ENCODE measurements around the gene SDK2.

SDK2 gene

DNA sequence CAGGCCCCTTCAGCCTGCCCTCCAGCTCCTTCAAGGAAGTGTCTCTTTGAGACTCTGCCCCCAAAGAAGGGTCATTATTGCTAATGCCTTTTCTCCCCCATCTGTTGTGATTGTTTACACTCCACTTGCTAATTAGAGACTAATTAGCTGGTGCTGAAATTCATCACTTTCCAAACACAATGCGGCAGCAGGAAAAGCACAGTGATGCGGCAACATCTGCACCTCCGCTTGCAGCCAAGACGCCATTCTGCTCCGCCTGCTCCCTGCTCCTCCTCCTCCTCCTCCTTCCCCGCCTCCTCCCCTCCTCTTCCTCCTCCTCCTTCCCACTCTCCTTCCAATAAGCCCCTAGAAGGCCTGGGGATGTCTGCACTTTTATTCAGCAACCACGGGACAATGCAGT is 110.5 kb downstream of the SDK2 start:
- DNase-seq (ENCODE audit: low spot score), result no peak

DNA sequence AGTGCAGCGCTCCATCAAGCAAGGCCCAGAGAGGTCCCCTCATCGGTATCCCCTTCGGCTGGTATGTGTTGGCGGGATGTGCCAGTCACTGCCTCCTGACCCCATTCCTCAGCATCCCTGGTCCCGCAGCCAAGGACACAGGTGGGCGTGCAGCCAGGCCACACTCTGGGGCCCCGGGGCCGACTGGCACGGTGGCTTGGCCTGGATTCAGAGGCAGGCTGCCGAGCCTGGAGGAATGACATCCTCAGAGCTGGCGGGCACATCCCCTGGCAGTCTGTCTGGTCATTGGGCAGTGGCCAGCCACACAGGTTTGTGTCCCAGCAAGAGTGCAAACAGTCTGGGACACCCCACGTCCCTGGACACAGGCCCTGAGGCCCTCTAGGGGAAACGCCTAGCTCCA is 111.1 kb downstream of the SDK2 start:
- no peak for DNase-seq (ENCODE audit: low spot score)

DNA sequence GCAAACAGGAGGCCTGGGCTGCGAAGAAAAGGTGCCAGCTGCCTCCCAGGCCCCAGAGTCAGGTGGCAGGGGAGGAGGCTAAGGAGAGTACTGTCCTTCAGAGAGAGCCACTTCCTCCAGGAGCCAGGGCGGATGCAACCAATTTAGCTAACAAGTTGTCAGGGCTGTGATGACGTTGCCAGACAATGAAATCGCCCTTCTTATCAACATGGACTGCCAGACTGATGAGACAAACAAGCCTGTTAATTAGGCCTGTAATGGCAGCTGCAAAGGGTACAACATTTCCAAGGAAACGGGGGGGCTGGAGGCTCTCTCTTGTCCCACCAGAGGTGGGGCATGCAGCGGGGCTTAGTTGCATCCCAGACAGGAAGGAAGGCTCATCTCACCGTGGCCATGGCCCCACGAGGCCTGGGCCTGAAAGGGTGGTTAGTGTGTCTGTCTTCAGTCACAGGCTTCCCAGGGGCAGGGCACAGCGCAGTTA is 111.8 kb downstream of the SDK2 start:
- DNase-seq (ENCODE audit: low spot score), result no peak

DNA sequence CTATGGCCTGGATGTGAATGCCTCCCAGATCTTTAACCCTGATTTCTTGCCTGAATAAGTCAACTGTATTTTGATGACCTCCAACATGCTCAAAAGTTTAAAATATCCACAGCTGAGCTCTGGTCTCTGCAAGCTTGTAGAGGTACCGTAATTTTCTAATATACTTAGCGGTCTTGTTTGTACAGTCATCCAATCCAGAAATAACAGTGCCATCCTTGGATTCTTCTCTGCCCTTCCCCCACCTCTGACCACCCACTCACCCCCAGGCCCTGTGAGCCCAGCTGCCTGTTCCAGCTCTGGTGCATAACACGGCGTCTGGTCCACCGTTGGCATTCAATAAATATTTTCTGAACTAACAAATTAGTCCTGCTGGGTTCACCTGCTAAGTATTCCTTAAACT is 113.1 kb downstream of the SDK2 start:
- no peak for DNase-seq (ENCODE audit: low spot score)

DNA sequence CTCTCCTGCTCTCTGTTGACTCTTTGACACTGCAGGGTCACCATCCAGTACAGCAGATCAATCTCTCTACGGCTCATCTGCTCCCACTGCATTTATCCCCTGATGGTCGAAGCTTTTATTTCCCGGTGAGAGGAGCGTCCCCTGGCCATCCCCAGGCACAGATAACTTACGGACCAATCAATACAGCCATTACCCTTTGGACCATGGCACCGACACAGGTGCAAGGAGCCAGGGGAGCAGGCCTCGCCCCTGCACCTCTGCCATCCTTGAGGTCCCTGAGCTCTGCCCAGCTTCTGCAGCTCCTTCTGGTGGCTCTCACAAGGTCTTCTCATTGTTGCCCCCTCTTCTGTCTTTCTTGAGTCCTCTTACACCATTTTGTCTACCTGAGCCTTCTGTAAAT is 115.6 kb downstream of the SDK2 start:
- DNase-seq (ENCODE audit: low spot score), result no peak

DNA sequence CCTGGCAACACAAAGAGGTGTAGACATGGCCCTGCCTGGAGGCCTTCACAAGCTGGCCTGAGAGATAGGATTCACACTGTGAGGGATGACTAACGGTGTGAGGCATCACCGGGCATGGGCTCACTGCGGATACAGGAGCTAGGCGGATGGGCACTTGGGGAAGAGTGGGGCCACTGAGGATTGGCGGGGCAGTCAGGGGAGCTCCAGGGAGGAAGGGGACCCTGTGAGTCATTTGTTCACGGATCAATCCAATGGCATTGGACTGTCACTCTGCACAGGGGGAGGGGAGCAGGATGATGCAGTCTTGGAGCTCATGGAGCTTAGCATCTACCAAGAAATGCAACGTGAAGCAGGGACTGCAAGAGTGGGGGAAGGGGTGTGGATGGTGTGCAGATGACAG is 117.3 kb downstream of the SDK2 start:
- DNase-seq (ENCODE audit: low spot score), result no peak

DNA sequence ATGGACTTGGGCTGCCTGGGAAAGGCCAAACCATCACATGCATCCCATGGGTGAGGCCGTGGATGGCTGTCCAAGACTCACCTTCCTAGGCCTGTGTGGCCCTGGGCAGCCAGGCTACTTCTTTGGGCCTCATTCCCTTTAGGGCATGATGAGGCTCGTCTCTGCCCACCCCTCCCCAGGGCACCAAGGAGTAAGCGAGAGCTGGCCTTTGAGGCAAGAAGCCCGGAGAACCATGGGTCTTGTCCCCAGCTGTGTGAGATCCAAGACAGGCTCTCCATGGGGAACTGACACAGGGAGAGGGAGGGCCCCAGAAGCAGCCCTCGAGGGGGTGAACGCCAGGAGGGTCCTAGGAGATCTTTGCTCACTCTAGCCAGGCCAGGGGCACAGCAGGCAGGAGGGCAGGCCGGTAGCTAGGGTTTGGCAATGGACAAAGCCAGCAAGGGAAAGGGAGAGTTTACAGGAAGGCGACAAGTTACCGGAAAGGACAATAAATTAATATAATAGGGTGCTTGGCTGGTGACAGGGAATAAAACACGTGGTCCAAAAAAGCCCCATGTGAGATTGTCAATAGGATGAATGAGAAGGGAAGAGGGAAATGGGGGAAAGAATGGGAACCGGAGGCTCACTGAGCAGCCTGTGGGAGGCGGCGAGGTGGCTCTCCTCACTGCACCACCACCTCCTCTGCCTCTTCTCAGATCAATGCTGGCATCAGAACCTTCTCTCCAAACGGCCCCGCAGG is 119.1 kb downstream of the SDK2 start:
- no peak for DNase-seq (ENCODE audit: low spot score)

DNA sequence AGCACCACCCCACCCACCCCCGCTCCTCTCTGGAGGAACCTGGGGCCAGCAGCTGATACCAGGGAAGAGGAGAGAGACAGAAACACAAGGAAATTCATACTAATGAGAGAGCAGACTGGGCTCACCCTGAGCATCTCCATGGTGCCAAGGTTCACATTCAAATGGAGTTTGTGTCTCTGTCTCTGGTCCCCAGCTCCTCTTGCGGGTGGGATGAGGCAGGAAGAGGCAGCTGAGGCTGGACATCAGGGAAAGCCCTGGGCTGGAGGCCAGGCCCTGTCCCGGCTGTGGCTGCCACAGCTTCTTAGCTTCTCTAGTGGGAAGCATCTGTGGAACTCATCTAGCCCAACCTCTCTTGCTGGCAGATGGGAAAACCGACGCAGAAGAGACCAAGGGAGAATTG is 121.5 kb downstream of the SDK2 start:
- no peak for DNase-seq (ENCODE audit: low spot score)

DNA sequence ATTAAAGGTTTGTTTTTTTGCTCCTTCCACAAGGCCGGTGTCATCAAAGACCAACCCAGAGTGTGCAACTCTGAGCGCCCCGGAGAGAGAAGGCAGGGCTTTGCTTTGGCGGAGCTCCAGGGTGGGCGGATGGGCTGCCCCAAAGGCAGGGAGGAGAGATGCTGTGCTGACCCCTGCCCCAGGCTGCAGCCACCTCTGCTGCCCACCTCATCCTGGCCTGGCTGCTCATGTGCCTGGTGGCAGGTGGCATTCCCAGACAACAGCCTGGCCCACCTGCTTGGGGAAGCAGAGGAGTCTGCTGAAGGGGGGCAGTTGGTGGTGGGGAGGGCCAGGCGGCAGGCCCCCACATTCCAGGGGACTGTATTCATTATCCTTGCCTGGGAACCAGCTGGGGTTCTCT is 122.1 kb downstream of the SDK2 start:
- no peak for DNase-seq (ENCODE audit: low spot score)

DNA sequence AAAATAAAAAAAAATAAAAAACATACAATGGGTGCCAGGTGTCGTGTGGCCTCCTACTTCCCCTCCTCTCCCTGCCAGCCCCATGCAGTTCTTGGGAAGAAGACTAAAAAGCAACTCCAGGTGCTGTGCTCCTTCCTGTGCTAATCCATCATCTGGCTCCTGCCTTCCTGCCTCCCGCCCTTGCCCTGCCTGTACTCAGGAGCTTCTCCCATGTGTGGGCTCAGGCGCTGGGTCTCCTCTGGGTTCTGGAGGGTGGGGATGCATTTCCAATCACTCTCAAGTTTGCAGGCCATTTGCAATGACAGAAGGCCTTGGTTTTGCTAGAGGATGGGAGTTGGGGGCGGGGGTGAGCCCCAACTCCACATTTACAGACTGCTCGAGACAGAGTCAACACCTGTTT is 122.9 kb downstream of the SDK2 start:
- DNase-seq (ENCODE audit: low spot score), result no peak

DNA sequence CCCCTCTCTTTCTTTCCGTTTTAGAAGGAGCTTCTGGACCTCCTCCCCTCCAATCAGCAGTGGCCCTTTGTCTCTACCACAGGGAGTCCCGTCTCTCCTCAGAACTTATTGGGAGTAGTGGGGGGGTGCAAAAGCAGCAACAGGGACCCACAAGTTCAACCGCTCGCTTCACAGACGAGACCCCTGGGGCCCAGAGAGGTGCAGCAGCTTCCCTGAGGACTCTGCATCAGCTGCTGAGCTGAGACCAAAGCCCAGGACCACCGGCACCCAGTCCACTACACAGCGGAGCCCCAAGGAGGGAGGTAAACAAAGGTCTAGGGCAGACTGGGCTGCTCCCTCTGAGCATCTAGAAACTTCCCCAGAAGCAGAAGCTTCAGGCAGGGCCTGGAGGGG is 123.9 kb downstream of the SDK2 start:
- no peak for DNase-seq (ENCODE audit: low spot score)

DNA sequence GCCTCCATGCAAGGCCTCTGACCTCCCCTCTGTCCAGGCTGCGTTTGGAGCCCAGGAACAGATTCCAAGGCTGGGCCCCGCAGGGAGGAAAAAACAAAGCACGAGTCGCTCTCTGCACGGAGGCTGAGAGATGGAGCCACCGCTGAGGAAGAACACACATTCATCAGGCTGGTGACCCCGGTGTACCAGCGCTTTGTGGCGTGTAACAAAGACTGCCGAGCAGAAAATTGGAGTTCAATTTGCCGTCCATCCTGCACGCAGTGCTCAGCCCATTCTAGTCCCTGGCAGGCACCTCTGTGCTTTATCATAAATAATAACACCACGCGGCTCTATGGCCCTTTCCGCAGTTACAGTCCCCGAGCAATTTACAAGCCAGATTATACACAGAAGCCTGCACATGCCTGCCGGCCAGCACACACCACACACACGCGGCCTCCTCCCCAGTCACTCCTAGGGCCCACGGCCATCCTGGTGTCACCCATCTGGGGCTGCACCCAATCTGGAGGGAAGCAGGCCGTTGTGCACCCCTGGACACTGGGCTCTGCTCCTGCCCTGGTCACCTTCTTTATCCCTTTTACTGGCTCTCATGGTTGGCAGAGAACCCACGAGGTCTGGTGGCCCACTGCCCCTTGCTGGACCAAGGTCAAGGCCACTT is 124.4 kb downstream of the SDK2 start:
- no peak for DNase-seq (ENCODE audit: low spot score)

DNA sequence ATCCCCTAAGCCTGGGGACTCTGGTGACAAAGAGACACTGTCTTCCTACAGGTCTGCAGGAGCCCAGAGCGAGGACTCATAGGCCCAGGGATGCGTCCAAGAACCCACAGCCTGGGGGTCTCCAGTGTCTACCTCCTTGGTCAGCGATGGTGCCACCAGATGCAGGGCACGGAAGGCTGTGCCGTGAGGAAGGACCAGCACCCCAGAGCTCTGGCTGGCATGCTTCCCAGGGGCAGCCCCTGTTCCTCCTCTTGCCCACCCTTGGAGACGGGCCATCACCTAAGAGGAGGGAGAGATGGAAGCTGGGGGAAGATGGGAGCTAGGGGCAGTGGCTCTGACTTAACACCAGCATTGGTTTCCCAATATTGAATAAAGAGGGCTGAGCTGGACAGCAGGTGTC is 125.2 kb downstream of the SDK2 start:
- no peak for DNase-seq (ENCODE audit: low spot score)

DNA sequence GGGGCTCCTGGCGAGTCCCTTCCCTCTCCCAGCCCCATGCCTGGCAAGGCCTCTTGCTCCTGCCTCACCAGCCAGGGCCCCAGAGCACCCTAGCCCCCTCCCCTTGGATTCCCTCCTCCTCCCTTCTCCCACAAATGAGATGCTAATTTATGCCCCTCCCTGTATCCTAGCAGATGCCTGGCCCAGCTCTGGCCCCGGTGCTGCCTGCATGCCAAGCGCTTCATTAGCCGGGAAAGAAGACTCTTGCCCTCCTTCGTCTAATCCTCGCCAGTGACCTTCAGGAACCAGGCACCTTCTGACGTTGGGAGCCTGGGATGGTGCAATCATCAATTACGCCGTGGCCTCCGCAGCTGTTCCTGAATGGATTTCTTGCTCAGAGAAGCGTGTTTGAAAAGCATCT is 127.8 kb downstream of the SDK2 start:
- DNase-seq (ENCODE audit: low spot score), result no peak

DNA sequence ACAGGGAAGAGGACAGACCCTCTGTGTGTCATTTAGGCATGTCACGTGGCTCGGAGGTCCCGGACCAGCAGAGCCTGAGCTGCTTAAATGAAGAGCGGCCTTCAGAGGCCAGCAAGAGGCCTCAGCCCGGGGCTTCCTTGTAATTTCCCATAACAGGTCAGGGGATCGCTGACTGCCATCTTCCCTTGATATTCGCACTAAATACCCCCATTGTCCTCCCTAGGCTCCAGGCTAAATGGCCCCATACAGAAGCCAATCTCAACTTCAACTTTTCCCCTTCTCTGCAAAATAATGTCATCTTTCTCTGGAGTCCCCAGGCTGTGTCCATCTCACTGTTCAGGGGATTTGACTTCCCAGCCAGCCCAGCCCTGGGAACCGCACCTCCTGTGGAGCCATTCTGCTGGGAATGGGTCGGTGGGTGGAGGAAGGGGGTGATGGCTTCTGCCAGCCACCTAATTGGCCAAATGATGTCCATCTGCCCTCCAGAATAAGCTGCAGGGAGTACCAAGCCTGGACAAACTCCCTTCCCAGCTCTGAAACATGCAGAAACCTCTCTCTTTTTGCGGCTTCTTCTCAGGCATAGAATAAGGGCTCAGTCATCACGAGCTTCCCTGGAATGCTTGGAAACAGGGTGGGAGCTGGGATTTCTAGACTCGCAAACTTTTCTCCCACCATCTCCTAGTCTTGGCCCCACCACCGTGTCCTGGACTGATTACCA is 129.9 kb downstream of the SDK2 start:
- no peak for DNase-seq (ENCODE audit: low spot score)

DNA sequence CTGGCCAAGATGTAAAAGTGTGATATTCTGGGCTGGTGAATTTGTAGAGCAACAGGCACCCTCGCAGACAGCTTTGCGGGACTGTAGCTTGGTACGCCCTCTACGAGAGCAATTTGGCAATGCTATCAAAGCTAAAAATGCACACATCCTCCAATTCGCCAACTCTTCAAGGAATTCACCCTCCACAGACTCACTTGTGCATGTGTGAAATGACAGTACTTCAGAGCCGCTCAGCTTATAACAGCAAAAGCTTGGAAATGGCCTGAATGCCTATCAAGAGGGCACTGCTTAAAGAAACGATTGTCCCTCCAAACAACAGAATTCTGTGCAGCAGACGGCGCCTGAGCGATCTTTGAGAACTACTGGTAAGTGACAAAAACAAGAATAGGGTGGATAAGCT is 130.8 kb downstream of the SDK2 start:
- no peak for DNase-seq (ENCODE audit: low spot score)

DNA sequence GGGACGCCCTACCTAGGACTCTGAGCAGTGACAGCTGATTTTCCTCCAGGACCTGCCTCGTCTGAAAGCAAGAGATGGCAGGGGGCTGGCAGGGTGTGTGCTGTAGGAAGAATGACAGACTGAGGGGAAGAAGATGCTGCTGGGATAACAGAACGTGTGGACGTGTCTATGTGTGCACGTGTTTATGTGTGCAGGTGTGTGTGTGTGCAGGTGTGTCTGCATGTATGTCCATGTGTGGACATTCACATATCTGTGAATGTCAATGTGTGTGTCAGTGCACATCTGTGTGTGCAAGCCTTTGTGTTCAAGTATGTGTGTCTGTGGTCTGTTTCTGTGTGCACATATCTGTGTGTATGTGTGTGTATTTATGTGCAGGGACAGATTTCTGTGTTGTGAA is 132.5 kb downstream of the SDK2 start:
- no peak for DNase-seq (ENCODE audit: low spot score)

DNA sequence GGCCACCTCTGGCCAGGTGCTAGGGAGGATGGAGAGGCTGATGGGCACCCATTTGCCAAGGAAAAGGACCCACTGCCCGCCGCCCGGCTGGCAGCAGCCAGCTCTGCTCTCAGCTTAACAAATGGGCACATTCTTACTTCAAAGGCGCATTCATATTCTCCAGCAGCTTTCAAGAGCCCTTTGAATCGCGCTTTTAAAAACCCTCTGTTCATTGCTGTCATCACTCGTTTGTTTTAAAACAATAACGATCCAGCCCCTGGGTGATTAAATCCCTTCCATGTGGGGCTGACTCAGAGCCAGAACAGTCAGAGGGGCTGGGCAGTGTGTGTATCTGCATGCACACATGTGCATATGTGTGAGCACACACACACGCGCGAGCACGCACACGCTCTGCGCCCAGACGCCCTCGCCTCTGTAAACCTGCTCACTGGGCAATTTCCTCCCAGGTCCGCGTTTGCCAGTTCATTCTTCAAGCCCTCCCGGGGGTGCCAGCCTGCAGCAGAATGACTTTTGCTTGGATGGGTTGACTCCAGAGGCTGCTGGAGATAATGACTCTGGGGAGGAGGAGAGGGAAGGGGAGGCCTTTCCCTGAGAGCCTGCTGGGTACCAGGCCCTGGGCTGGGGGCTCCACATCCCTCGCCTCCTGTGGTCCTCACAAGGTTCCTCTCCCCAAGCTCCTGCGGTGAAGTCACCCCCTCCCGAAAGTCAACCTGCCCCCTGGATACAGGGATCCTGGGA is 133.1 kb downstream of the SDK2 start:
- no peak for DNase-seq (ENCODE audit: low spot score)

DNA sequence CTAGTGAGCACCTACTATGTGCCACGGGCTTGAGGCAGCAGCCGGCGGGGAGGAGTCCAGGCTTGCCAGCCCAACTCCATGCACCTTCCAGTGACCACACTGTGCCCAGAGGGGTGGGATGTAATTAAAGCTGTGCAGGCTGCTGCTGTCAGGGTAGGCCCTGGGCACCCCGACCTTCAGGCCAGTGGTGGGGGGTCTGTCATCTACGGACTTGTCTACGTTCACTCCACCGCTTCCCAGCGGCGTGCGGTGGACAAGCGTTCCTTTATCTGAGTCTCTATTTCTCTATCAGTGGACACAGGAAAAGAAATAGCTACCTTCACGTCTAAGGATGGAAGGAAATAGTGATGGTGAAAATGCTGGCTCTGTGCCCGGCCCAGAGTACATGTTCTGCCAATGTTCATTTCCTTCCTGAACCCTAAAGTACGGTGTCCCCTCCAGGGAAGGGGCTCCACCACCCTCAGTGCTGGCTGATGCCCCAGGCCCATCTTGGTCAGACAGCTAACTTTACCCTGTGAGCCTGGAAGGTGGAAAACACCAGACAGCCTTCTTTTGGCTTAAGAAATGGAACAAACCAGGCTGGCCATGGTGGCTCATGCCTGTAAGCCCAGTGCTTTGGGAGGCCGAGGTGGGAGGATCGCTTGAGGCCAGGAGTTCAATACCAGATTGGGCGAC is 135.2 kb downstream of the SDK2 start:
- no peak for DNase-seq (ENCODE audit: low spot score)

DNA sequence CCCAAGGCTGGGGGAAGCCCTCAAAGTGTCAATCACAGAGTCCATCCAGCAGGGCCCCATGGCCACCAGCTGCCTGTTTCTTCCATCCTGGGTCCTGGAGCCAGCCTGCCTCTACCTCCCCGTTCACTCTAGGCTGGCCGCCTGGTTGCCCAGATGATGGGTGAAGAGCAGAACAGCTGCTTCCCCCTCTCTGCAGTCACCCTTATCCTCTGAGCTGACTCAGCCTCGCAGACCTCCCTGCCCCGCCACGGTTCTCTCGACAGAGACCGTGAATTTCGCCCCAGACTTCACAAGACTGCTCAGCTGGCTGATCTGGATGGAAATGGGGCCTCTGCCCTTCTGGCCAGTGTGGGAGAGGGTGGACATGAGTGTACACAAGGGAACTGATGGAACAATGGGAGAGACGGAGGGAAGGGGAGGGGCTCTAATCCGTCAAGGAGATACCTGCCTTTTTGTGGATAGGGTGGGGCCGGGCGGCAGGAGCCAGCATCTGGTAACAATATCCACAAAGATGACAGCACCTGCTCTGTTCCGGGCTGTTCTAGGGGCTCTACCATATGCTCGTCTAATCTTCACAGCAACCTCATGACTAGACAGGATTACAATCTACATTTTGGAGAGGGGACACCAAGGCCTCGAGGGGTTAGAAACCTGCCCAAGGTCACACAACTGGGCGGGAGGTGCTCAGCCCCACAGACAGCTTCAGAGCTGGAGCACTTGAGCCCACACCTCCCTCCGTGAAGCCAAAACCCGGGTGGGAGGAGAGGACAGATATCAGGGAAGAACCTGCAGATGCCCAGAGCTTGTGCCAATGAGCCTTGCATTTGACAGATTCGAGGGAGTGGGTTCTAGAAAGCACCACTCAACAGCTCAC is 136.0 kb downstream of the SDK2 start:
- DNase-seq (ENCODE audit: low spot score), result no peak
